ENCODE measurements around the gene C2CD4C. TPM values are rescaled to one million over a fixed set of nuclear protein-coding genes. Genes with fewer than 3 reads are reported as not detected.

Gene C2CD4C
- total and polyA plus RNA-seq, 2 of the 13 experiments (the other 11 are each of a cell fraction or from before 2014, with no cell fraction given): not detected

DNA sequence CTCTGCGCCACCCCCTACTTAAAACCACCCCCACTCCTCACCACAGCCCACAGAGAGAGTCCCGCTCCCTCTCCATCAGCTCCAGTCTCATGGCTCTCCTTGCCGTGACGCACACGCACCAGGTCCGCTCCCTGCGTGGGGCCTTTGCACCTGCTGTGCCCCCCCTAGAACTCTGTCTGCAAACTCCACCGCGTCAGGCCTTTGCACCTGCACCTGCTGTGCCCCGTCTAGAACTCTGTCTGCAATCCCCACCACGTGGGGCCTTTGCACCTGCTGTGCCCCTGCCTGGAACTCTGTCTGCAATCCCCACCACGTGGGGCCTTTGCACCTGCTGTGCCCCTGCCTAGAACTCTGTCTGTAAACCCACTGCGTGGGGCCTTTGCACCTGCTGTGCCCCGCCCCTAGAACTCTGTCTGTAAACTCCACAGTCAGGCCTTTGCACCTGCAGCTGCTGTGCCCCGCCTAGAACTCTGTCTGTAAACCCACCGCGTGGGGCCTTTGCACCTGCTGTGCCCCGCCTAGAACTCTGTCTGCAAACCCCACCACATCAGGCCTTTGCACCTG, 47.7 kb upstream of the C2CD4C start (continued):
- no peak for TF ChIP-seq HNRNPLL (IDR thresholded peaks at IDR 0.05; ENCODE audit: low read depth, low read length, poor library complexity, severe bottlenecking)
- TF ChIP-seq ZNF614 (CRISPR knock-in tag; IDR thresholded peaks at IDR 0.05; ENCODE audit: borderline replicate concordance): no peak
- no peak for TF ChIP-seq ZNF501 (CRISPR knock-in tag; IDR thresholded peaks at IDR 0.05)
- TF ChIP-seq ZNF12 (CRISPR knock-in tag; IDR thresholded peaks at IDR 0.05): no peak
- TF ChIP-seq TBX2 (CRISPR knock-in tag; IDR thresholded peaks at IDR 0.05; ENCODE audit: borderline replicate concordance): peak; percentile 36; the same call in 1 of the 2 replicates
- no peak for TF ChIP-seq MTA3 (CRISPR knock-in tag; IDR thresholded peaks at IDR 0.05)
- TF ChIP-seq, protein P1, sequence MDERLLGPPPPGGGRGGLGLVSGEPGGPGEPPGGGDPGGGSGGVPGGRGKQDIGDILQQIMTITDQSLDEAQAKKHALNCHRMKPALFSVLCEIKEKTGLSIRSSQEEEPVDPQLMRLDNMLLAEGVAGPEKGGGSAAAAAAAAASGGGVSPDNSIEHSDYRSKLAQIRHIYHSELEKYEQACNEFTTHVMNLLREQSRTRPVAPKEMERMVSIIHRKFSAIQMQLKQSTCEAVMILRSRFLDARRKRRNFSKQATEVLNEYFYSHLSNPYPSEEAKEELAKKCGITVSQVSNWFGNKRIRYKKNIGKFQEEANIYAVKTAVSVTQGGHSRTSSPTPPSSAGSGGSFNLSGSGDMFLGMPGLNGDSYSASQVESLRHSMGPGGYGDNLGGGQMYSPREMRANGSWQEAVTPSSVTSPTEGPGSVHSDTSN (CRISPR knock-in tag; IDR thresholded peaks at IDR 0.05): no peak
- TF ChIP-seq, protein P2, sequence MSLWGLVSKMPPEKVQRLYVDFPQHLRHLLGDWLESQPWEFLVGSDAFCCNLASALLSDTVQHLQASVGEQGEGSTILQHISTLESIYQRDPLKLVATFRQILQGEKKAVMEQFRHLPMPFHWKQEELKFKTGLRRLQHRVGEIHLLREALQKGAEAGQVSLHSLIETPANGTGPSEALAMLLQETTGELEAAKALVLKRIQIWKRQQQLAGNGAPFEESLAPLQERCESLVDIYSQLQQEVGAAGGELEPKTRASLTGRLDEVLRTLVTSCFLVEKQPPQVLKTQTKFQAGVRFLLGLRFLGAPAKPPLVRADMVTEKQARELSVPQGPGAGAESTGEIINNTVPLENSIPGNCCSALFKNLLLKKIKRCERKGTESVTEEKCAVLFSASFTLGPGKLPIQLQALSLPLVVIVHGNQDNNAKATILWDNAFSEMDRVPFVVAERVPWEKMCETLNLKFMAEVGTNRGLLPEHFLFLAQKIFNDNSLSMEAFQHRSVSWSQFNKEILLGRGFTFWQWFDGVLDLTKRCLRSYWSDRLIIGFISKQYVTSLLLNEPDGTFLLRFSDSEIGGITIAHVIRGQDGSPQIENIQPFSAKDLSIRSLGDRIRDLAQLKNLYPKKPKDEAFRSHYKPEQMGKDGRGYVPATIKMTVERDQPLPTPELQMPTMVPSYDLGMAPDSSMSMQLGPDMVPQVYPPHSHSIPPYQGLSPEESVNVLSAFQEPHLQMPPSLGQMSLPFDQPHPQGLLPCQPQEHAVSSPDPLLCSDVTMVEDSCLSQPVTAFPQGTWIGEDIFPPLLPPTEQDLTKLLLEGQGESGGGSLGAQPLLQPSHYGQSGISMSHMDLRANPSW (CRISPR knock-in tag; IDR thresholded peaks at IDR 0.05; ENCODE audit: borderline replicate concordance): no peak
- TF ChIP-seq RAD21 (CRISPR knock-in tag; IDR thresholded peaks at IDR 0.05): no peak
- peak; percentile 85; the same call in 1 of the 2 replicates for TF ChIP-seq ZMYM2 (CRISPR knock-in tag; IDR thresholded peaks at IDR 0.05)
- TF ChIP-seq HNF4G (IDR thresholded peaks at IDR 0.05; ENCODE audit: borderline replicate concordance, low read depth, low read length): peak; percentile 15; the same call in 1 of the 2 replicates
- no peak for TF ChIP-seq HNF4G (CRISPR knock-in tag; IDR thresholded peaks at IDR 0.05; ENCODE audit: borderline replicate concordance, low read depth)
- no peak for TF ChIP-seq MATR3 (CRISPR knock-in tag; IDR thresholded peaks at IDR 0.05)
